HCT116 (cell line): Measurements from ENCODE around the gene HK3.

Experiments used
- CEBPB ChIP-seq: IDR thresholded peaks from 2 replicates; pipeline ENCODE4 v1.6.1; 2012; ENCODE audit warnings: low read depth
- EGR1 ChIP-seq: IDR thresholded peaks from 2 replicates; pipeline ENCODE4 v1.6.1; 2012; ENCODE audit warnings: low read depth
- EZH2 ChIP-seq: fragments of 200-600 bp; sonication (generic); IDR thresholded peaks from 2 replicates; pipeline ENCODE4 v1.6.1; 2017; ENCODE audit warnings: antibody characterized with exemption, mixed run types
- POLR2A ChIP-seq: IDR thresholded peaks from 2 replicates; pipeline ENCODE4 v1.7.0; 2011; ENCODE audit warnings: borderline replicate concordance; ENCODE audit not compliant: insufficient read depth, insufficient read length; ENCODE audit errors: extremely low read depth
- POLR2AphosphoS5 ChIP-seq: IDR thresholded peaks from 2 replicates; pipeline ENCODE4 v1.6.1; 2011; ENCODE audit warnings: mild to moderate bottlenecking, low read depth, low read length, moderate library complexity
- RAD21 ChIP-seq: IDR thresholded peaks from 2 replicates; pipeline ENCODE4 v1.6.1; 2012; ENCODE audit warnings: low read depth, mild to moderate bottlenecking
- TF ChIP-seq, protein P1 (sequence below), 3 experiments: fragments of 200-600 bp in 1 of 3; sonication (generic) in 1 of 3; IDR thresholded peaks in 2 of 3; conservative IDR thresholded peaks in 1 of 3; 2 replicates each; pipeline ENCODE4 v1.5.1; 2012 to 2017; ENCODE audit warnings: low read depth in 2 of 3, low read length in 2 of 3, antibody characterized with exemption in 1 of 3, borderline replicate concordance in 1 of 3, control low read depth in 1 of 3, mild to moderate bottlenecking in 1 of 3, mixed read lengths in 1 of 3, mixed run types in 1 of 3, moderate library complexity in 1 of 3; ENCODE audit not compliant: insufficient read depth in 1 of 3
- TF ChIP-seq, protein P2 (sequence below): IDR thresholded peaks from 2 replicates; pipeline ENCODE4 v1.6.1; 2012; ENCODE audit warnings: low read depth

DNA sequence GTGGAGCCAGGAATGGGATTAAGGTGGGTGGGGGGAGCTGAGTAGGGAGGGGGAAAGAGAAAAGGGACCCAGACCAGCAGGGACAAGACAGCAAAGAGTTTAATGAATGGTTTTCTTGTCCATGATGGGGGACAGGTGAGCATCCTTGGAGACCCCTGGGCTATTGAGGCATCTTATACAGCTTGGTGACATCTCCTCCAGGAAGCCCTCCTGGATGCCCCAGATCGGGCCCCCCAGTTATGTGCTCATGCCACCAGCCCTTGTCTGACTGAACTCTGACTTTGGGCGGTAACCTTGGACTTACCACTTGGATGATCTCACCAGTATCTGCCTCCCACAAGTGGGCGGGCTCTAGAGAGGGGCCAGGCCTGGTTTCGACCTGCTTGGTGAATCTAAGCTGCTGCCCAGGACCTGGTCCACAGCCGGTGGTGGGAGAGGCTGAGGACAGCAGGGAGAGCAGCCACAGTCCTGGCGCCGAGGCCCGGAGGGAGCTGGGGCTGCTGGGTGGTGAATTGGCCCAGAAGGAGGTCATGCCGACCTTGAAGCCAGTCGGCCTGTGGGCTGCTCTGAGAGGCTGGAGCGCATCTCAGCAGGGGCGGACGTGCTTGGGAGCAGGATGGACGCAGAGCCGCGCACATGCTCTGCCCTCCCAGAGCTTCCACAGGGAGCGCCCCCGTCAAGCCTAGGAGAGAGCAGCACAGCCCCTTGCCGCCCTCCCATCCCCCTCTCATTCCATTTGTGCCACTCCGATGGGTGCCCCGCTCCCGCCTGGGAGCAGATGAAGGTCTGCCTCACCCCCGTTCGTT is 52.6 kb downstream of the HK3 start:
- no peak for TF ChIP-seq POLR2AphosphoS5
- TF ChIP-seq, protein P1, sequence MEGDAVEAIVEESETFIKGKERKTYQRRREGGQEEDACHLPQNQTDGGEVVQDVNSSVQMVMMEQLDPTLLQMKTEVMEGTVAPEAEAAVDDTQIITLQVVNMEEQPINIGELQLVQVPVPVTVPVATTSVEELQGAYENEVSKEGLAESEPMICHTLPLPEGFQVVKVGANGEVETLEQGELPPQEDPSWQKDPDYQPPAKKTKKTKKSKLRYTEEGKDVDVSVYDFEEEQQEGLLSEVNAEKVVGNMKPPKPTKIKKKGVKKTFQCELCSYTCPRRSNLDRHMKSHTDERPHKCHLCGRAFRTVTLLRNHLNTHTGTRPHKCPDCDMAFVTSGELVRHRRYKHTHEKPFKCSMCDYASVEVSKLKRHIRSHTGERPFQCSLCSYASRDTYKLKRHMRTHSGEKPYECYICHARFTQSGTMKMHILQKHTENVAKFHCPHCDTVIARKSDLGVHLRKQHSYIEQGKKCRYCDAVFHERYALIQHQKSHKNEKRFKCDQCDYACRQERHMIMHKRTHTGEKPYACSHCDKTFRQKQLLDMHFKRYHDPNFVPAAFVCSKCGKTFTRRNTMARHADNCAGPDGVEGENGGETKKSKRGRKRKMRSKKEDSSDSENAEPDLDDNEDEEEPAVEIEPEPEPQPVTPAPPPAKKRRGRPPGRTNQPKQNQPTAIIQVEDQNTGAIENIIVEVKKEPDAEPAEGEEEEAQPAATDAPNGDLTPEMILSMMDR (IDR thresholded peaks at IDR 0.05 in 2 of 3, conservative IDR thresholded peaks at IDR 0.05 in 1 of 3; ENCODE audit: borderline replicate concordance in 1 of 3, insufficient read depth in 1 of 3, low read depth in 2 of 3, low read length in 2 of 3) = no peak
- TF ChIP-seq, protein P2, sequence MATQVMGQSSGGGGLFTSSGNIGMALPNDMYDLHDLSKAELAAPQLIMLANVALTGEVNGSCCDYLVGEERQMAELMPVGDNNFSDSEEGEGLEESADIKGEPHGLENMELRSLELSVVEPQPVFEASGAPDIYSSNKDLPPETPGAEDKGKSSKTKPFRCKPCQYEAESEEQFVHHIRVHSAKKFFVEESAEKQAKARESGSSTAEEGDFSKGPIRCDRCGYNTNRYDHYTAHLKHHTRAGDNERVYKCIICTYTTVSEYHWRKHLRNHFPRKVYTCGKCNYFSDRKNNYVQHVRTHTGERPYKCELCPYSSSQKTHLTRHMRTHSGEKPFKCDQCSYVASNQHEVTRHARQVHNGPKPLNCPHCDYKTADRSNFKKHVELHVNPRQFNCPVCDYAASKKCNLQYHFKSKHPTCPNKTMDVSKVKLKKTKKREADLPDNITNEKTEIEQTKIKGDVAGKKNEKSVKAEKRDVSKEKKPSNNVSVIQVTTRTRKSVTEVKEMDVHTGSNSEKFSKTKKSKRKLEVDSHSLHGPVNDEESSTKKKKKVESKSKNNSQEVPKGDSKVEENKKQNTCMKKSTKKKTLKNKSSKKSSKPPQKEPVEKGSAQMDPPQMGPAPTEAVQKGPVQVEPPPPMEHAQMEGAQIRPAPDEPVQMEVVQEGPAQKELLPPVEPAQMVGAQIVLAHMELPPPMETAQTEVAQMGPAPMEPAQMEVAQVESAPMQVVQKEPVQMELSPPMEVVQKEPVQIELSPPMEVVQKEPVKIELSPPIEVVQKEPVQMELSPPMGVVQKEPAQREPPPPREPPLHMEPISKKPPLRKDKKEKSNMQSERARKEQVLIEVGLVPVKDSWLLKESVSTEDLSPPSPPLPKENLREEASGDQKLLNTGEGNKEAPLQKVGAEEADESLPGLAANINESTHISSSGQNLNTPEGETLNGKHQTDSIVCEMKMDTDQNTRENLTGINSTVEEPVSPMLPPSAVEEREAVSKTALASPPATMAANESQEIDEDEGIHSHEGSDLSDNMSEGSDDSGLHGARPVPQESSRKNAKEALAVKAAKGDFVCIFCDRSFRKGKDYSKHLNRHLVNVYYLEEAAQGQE = no peak
- no peak for TF ChIP-seq RAD21
- TF ChIP-seq POLR2A = no peak
- no peak for TF ChIP-seq EZH2
- no peak for TF ChIP-seq CEBPB
- no peak for TF ChIP-seq EGR1
